Activated CD4-positive, alpha-beta T cell treated with anti-CD3 and anti-CD28 coated beads for 4 hours (primary cell): Measurements from ENCODE around the gene IL7R.

Experiments used
- DNase-seq, 2 donors: peaks; one replicate each; pipeline ENCODE4 v3.0.0-alpha.2; 2020

IL7R gene

GRCh38 chr5:35920890-35921289, 64.2 kb downstream of the IL7R start:
- no peak for DNase-seq

GRCh38 chr5:35921930-35922329, 65.2 kb downstream of the IL7R start:
- DNase-seq, result no peak

DNA sequence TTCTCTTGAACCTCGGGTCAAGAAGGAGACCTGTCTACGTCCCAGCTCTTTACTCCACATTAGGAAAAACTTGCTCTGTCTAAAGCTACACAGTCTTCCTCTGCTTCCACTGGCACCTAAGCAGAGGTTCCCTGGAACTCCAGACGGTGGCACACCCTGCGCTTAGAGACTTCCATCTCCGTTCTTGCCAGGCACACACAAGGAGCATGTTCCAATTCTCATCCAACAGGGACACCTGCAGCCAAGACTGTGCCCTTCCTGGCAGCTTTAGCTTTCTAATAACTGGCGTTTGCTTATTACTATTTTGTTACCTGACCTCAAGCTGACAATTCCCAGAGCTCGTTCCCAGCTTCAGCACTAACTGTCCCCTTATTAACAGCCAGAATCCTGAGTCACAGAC, 65.8 kb downstream of the IL7R start:
- DNase-seq, result no peak

DNA sequence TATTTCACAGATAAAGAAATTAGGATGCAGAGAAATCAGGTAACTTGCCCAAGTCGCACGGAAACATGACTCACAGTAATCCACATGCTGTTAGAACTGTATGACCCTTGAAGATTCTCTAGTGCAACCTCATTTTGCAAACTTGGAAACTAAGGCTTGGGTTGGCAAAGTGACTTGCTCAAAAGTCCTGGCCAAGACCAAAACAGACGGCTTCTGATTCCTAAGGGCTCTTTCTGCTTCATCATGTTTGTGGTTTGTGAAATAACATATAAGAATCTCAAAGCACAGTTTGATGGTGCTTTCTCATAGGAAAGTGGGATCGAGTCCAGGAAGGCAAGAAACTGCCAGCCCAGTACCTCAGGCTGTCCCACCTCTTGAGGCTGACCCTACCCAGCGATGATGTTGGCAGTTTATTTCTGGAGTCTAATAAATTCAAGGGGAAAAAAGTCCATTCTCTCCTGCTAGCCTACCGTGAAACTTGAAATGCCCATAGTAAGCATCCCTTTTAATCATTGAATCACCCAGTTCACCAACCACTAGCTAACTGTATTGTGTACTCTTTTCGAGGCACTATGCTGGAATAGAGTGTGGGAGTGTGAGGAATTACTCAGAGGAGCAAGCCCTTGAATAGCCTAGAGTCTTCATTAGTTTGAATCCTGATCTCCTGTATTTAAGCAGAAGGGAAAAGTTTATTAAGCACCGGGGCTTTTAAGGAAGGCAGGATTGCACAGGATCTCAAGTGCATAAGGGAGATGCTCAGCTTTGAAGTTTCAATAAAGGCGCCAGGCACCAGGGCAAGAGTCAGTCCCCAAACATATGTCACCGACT, 67.6 kb downstream of the IL7R start:
- DNase-seq, result no peak

DNA sequence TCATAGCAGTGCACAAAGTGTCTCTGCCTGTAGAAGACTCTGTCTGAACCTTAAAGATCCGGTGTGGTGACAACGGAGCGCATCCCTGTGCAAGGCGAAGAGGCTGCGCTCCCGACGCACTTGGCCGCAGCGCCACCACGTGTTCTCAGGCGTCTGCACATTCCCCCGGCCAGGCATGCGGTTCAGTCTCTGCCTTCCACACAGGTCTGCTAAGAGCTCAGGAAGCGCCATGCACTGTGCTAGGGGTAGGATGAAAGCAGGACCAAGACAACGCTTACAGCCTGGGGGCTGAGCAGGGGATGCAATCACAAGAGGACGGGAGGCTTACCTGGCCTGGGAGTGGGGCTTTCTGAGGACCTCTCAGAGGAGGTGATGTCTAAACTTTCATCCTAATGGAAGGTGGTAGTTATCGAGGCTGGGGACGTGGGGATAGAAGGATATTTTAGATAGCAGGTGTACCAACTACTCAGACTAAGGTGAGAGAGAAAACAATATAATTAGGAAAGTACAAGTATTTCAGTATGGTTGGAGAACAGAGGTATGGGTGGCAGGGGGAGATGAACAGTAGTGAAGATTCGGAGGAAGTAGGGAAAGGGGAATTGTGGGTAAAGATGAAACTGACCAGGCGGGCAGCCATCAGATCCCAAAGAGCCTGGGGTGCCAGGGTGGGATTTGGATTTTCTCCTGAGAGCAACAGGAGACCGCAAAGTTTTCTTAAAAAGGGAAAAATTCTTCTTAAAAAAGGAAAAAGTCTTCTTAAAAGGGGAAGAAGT, 68.4 kb downstream of the IL7R start:
- DNase-seq, result peak; percentile 87 to 88

GRCh38 chr5:35926389-35927051, 69.8 kb downstream of the IL7R start:
- peak; percentile 50 to 77 for DNase-seq
